Measurements from ENCODE around the gene KCND3.

DNA sequence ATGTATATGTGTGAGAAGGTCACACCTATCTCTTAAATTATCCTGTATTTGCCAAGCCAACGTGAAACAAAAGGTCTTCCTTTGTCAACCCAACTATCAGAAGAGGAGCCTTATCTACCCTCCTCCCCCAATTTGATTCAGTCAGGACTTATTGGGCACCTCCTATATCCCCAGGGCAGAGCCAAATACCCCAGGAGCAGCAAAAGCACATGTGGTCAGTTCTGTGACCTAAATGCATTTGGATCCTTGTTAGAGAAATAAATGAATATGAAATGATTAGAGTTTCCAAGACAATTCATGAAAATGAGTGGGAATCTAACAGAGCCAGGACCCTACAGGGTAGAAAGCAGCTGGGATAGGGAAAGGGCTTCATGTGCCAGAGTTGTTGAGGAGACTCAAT, 37.0 kb upstream of the KCND3 start:
- TF ChIP-seq, protein P1, sequence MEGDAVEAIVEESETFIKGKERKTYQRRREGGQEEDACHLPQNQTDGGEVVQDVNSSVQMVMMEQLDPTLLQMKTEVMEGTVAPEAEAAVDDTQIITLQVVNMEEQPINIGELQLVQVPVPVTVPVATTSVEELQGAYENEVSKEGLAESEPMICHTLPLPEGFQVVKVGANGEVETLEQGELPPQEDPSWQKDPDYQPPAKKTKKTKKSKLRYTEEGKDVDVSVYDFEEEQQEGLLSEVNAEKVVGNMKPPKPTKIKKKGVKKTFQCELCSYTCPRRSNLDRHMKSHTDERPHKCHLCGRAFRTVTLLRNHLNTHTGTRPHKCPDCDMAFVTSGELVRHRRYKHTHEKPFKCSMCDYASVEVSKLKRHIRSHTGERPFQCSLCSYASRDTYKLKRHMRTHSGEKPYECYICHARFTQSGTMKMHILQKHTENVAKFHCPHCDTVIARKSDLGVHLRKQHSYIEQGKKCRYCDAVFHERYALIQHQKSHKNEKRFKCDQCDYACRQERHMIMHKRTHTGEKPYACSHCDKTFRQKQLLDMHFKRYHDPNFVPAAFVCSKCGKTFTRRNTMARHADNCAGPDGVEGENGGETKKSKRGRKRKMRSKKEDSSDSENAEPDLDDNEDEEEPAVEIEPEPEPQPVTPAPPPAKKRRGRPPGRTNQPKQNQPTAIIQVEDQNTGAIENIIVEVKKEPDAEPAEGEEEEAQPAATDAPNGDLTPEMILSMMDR (IDR thresholded peaks at IDR 0.05): no peak
- no peak for TF ChIP-seq POLR2A (IDR thresholded peaks at IDR 0.05)

Measured in Peyer's patch (tissue), 4 donors.